ENCODE measurements around the gene CDH8.

The CDH8 gene

GRCh38 chr16:61934601-61935000 is 101.6 kb downstream of the CDH8 start:
- TF ChIP-seq CTCF (IDR thresholded peaks at IDR 0.05), result no peak

GRCh38 chr16:61929776-61930175 is 106.5 kb downstream of the CDH8 start:
- TF ChIP-seq CTCF (IDR thresholded peaks at IDR 0.05), result no peak

- no peak for TF ChIP-seq CTCF (IDR thresholded peaks at IDR 0.05)
These were observed 109.5 kb downstream of the CDH8 start for GRCh38 chr16:61926766-61927165.

- no peak for TF ChIP-seq CTCF (IDR thresholded peaks at IDR 0.05)
These were observed 112.6 kb downstream of the CDH8 start for GRCh38 chr16:61923629-61924028.

GRCh38 chr16:61921373-61921772 is 114.9 kb downstream of the CDH8 start:
- no peak for TF ChIP-seq CTCF (IDR thresholded peaks at IDR 0.05)

- no peak for TF ChIP-seq CTCF (IDR thresholded peaks at IDR 0.05)
These were observed 120.7 kb downstream of the CDH8 start for GRCh38 chr16:61915569-61915968.

- no peak for TF ChIP-seq CTCF (IDR thresholded peaks at IDR 0.05)
These were observed 127.2 kb downstream of the CDH8 start for GRCh38 chr16:61909074-61909473.

- TF ChIP-seq CTCF (IDR thresholded peaks at IDR 0.05), result no peak
These were observed 127.8 kb downstream of the CDH8 start for GRCh38 chr16:61908426-61908825.
